Nephron progenitor cell (in vitro differentiated cells): Measurements from ENCODE around the gene MARS1.

Source experiments
- DNase-seq: peaks from one replicate; pipeline ENCODE4 v3.0.0; 2021
- H3K27ac Mint-ChIP-seq: 2 replicates; pipeline ENCODE4 v1.8.0; 2021; ENCODE audit warnings: mild to moderate bottlenecking, moderate library complexity, mixed read lengths
- H3K27me3 Mint-ChIP-seq: 2 replicates; pipeline ENCODE4 v1.8.0; 2021; ENCODE audit warnings: mild to moderate bottlenecking, low read depth, mixed read lengths; ENCODE audit not compliant: poor library complexity
- H3K36me3 Mint-ChIP-seq: 2 replicates; pipeline ENCODE4 v1.8.0; 2021; ENCODE audit warnings: low read depth, mixed read lengths
- H3K4me1 Mint-ChIP-seq: 2 replicates; pipeline ENCODE4 v1.8.0; 2021; ENCODE audit warnings: mixed read lengths
- H3K4me3 Mint-ChIP-seq: 2 replicates; pipeline ENCODE4 v1.8.0; 2021; ENCODE audit warnings: mild to moderate bottlenecking, moderate library complexity, mixed read lengths
- H3K9me3 Mint-ChIP-seq: 2 replicates; pipeline ENCODE4 v1.8.0; 2021; ENCODE audit warnings: mild to moderate bottlenecking, moderate library complexity, mixed read lengths
- TF ChIP-seq, protein P1 (sequence below): fragments of 200-600 bp; sonication (generic); IDR thresholded peaks from 2 replicates; pipeline ENCODE4 v1.5.0; 2021; ENCODE audit warnings: antibody characterized with exemption

The MARS1 gene

GRCh38 chr12:57452181-57452936 is 35.5 kb upstream of the MARS1 start:
- no peak for DNase-seq
- peaks cover 6% of the 10 kb centered on the region for H3K27me3 Mint-ChIP-seq
- H3K4me3 Mint-ChIP-seq, result no peak overlapping the region
- H3K27ac Mint-ChIP-seq, result no peak overlapping the region
- TF ChIP-seq, protein P1, sequence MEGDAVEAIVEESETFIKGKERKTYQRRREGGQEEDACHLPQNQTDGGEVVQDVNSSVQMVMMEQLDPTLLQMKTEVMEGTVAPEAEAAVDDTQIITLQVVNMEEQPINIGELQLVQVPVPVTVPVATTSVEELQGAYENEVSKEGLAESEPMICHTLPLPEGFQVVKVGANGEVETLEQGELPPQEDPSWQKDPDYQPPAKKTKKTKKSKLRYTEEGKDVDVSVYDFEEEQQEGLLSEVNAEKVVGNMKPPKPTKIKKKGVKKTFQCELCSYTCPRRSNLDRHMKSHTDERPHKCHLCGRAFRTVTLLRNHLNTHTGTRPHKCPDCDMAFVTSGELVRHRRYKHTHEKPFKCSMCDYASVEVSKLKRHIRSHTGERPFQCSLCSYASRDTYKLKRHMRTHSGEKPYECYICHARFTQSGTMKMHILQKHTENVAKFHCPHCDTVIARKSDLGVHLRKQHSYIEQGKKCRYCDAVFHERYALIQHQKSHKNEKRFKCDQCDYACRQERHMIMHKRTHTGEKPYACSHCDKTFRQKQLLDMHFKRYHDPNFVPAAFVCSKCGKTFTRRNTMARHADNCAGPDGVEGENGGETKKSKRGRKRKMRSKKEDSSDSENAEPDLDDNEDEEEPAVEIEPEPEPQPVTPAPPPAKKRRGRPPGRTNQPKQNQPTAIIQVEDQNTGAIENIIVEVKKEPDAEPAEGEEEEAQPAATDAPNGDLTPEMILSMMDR, result no peak
- no peaks in the 10 kb centered on the region for H3K36me3 Mint-ChIP-seq
- peaks cover 54% of the 10 kb centered on the region for H3K4me1 Mint-ChIP-seq
- H3K9me3 Mint-ChIP-seq, result peaks cover 4% of the 10 kb centered on the region

GRCh38 chr12:57452937-57453509 is 34.8 kb upstream of the MARS1 start:
- Mint-ChIP-seq H3K9me3 (peaks cover 4% of the 10 kb centered on the region), H3K4me1 (peaks cover 54% of the 10 kb centered on the region), H3K4me3 (no peak overlapping the region), H3K27ac (no peak overlapping the region), H3K27me3 (peaks cover 9% of the 10 kb centered on the region), H3K36me3 (no peaks in the 10 kb centered on the region)
- TF ChIP-seq, protein P1, result peak; percentile 84
- DNase-seq, result peak; percentile 90

- DNase-seq, result no peak
- TF ChIP-seq, protein P1, result no peak
- Mint-ChIP-seq H3K9me3 (no peaks in the 10 kb centered on the region), H3K27ac (no peak overlapping the region), H3K4me1 (peaks cover 65% of the 10 kb centered on the region), H3K4me3 (no peak overlapping the region), H3K27me3 (peaks cover 9% of the 10 kb centered on the region), H3K36me3 (no peaks in the 10 kb centered on the region)
Observed at GRCh38 chr12:57454213-57454565, 33.7 kb upstream of the MARS1 start.

DNA sequence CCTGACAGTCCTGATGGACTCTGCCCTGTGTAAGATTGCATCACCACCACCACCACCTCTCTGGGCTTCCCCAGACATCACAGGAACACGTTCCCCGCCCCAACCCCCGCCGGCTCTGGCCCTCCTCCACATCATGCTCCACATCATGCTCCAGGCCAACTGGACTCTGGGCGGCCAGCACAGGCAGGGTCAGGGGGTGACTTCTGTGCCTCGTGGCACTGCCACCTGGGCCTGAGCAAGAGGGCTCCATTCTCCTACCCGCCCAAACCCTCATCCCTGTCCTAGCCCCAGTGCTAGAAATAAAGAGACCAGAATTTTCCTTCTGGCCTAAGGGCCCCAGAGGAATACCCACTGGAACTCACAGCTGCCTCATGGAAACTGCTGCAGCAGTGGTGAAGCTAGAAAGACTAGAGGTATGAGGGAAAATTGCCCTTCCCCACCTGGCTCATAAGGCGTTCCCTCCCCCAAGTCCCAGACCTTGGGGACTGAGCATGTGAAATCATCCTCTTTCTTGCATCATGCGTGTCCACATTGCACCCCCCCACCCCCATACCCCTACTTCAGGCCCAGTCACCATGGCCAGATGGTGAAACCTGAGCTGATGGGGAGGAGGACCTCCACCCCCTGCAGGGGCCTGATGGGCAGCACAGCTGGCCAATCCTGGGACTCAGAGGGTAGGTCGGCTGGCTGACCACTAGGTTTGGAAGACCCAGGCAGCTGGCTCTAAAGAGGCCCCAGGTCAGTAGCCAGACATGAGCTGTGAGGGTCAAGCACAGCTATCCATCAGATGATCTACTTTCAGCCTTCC is 33.1 kb upstream of the MARS1 start, which contains the start of gene INHBE:
INHBE (plus strand) TSS at position 742 of the 808 bp plus-strand sequence. CDS start 230 bp downstream, outside the sequence.
- no peaks in the 10 kb centered on the region for H3K9me3 Mint-ChIP-seq
- peak; percentile 74 for DNase-seq
- TF ChIP-seq, protein P1, result no peak
- peaks cover 11% of the 10 kb centered on the region for H3K27me3 Mint-ChIP-seq
- peak within 1 kb of the TSS; percentile 74 for H3K4me3 Mint-ChIP-seq
- no peak within 1 kb of the TSS for H3K27ac Mint-ChIP-seq
- no peaks in the 10 kb centered on the region for H3K36me3 Mint-ChIP-seq
- H3K4me1 Mint-ChIP-seq, result peaks cover 71% of the 10 kb centered on the region

GRCh38 chr12:57455374-57456144 is 32.3 kb upstream of the MARS1 start:
- peaks cover 77% of the 10 kb centered on the region for H3K4me1 Mint-ChIP-seq
- no peaks in the 10 kb centered on the region for H3K9me3 Mint-ChIP-seq
- peak overlapping the region; percentile 74 for H3K4me3 Mint-ChIP-seq
- no peaks in the 10 kb centered on the region for H3K36me3 Mint-ChIP-seq
- DNase-seq, result no peak
- H3K27me3 Mint-ChIP-seq, result peaks cover 17% of the 10 kb centered on the region
- TF ChIP-seq, protein P1, result no peak
- H3K27ac Mint-ChIP-seq, result no peak overlapping the region
